ENCODE measurements around the gene SURF6. TPM values are rescaled to one million over a fixed set of nuclear protein-coding genes. Genes with fewer than 3 reads are reported as not detected.

SURF6 gene
- total RNA-seq, 2 experiments from 2014 or later: 19.2 to 27.8 TPM

- H2AFZ ChIP-seq (ENCODE audit: low read length): no peak overlapping the region
- peaks cover 38% of the 10 kb centered on the region for H3K4me1 ChIP-seq (ENCODE audit: insufficient read depth, low read length, poor library complexity, severe bottlenecking)
- DNase-seq (ENCODE audit: low spot score): peak; percentile 62
Observed at GRCh38 chr9:133355881-133356357, 19.9 kb upstream of the SURF6 start.

DNA sequence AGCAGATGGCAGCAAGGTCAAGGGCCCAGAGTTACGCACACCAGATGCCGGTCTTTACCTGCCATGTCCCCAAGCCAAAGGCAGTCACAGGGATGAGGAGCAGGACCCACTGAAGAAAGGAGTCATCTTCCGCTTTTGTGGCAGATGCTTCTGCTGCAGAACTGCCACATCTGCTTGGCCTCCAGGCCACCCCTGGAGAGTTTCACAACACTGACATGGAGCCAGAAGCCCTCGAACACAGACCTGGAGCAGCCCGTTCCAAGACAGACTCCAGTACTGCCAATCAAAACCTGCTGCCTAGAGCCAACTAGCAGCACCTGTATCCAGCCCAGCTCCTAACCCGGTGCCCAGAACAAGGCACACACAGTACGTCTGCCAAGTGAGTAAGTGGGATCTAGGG lies 18.8 kb upstream of the SURF6 start:
- TF ChIP-seq, protein P1, sequence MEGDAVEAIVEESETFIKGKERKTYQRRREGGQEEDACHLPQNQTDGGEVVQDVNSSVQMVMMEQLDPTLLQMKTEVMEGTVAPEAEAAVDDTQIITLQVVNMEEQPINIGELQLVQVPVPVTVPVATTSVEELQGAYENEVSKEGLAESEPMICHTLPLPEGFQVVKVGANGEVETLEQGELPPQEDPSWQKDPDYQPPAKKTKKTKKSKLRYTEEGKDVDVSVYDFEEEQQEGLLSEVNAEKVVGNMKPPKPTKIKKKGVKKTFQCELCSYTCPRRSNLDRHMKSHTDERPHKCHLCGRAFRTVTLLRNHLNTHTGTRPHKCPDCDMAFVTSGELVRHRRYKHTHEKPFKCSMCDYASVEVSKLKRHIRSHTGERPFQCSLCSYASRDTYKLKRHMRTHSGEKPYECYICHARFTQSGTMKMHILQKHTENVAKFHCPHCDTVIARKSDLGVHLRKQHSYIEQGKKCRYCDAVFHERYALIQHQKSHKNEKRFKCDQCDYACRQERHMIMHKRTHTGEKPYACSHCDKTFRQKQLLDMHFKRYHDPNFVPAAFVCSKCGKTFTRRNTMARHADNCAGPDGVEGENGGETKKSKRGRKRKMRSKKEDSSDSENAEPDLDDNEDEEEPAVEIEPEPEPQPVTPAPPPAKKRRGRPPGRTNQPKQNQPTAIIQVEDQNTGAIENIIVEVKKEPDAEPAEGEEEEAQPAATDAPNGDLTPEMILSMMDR (conservative IDR thresholded peaks at IDR 0.05; ENCODE audit: low read length): no peak
- TF ChIP-seq EZH2phosphoT487 (IDR thresholded peaks at IDR 0.05; ENCODE audit: borderline replicate concordance, low read depth, low read length): no peak
- H3K36me3 ChIP-seq (ENCODE audit: insufficient read depth, low read length): peaks cover 59% of the 10 kb centered on the region
- peaks cover 5% of the 10 kb centered on the region; the same call in 1 of the 2 replicates for H4K20me1 ChIP-seq (ENCODE audit: insufficient read depth, low read length)

More at GRCh38 chr9:133355881-133356357, 19.9 kb upstream of the SURF6 start:
- Histone ChIP-seq H4K20me1 (ENCODE audit: insufficient read depth, low read length) (no peaks in the 10 kb centered on the region), H3K9me2 (ENCODE audit: insufficient read depth, low read length) (no peaks in the 10 kb centered on the region), H3K9me3 (ENCODE audit: low read length) (no peaks in the 10 kb centered on the region), H3K4me3 (ENCODE audit: low read depth, low read length, poor library complexity, severe bottlenecking) (peak overlapping the region; percentile 78), H3K27ac (ENCODE audit: low read depth, low read length, poor library complexity, severe bottlenecking) (peak overlapping the region; percentile 52), H3K79me2 (ENCODE audit: insufficient read depth, low read depth, low read length) (peaks cover 8% of the 10 kb centered on the region; the same call in 1 of the 2 replicates), H3K4me2 (ENCODE audit: low read length) (peak overlapping the region; percentile 80), H3K36me3 (ENCODE audit: insufficient read depth, low read length) (peaks cover 59% of the 10 kb centered on the region)
- TSS peak; percentile 51 for BruUV-seq (replicated peaks)
- intact Hi-C loops (cut with micrococcal nuclease; ENCODE audit: unreplicated experiment): loop anchor here (1.0 to 5.0 kb wide), 2 partner anchors 20 to 106 kb away; partner anchors contain the start of genes STKLD1 and SURF4
- TF ChIP-seq EZH2phosphoT487 (IDR thresholded peaks at IDR 0.05; ENCODE audit: borderline replicate concordance, low read depth, low read length): no peak
- TF ChIP-seq, protein P1 (conservative IDR thresholded peaks at IDR 0.05; ENCODE audit: low read length): 0 out of 2 replicates have a peak, but pooled peaks have one; percentile 22
- ChIA-PET POLR2A (interaction anchor here (0.7 to 1.4 kb wide), 3 partner anchors 16 to 696 kb away, joined by 3 to 6 read pairs (median 3); no protein-coding TSS in a partner anchor), CTCF (ENCODE audit: unreplicated experiment) (no interaction called here)

DNA sequence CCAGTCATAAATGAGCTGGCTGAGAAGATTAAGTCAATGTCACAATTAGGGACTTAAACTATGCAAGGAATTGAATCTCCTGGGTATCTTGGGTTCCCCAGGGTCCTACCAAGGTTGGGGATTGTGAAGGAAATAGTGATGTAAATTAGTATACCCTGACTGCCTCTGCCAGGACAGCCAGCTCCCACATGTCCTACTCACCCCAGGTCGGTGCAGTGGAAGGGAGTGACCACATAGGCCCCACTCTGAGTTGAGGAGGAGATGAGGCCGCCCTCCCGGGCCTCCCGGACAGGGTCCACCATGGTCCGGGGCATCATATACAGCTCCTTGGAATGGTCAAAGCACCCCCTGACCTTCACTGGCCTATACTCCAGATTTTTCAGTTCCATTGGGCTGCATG lies 17.6 kb upstream of the SURF6 start:
- Histone ChIP-seq H3K9me2 (ENCODE audit: insufficient read depth, low read length) (no peaks in the 10 kb centered on the region), H3K4me3 (ENCODE audit: low read depth, low read length, poor library complexity, severe bottlenecking) (no peak overlapping the region), H3K27ac (ENCODE audit: low read depth, low read length, poor library complexity, severe bottlenecking) (peak overlapping the region; percentile 37), H4K20me1 (ENCODE audit: insufficient read depth, low read length) (peaks cover 17% of the 10 kb centered on the region), H3K79me2 (ENCODE audit: insufficient read depth, low read depth, low read length) (peaks cover 29% of the 10 kb centered on the region), H3K4me1 (ENCODE audit: insufficient read depth, low read length, poor library complexity, severe bottlenecking) (peaks cover 56% of the 10 kb centered on the region), H3K4me2 (ENCODE audit: low read length) (peak overlapping the region; percentile 18; the same call in 1 of the 2 replicates), H2AFZ (ENCODE audit: low read length) (no peak overlapping the region), H3K36me3 (ENCODE audit: insufficient read depth, low read length) (peaks cover 62% of the 10 kb centered on the region), H3K9me3 (ENCODE audit: low read length) (no peaks in the 10 kb centered on the region)
- DNase-seq (ENCODE audit: low spot score): no peak
- intact Hi-C loops (cut with micrococcal nuclease; ENCODE audit: unreplicated experiment): loop anchor here (5.0 kb wide), 1 partner anchor 124 kb away; the partner anchor contains the start of gene SLC2A6
- POLR2A ChIA-PET: interaction anchor here (1.9 kb wide), 1 partner anchor 21 kb away, joined by 4 read pairs; no protein-coding TSS in a partner anchor
- TF ChIP-seq EZH2phosphoT487 (IDR thresholded peaks at IDR 0.05; ENCODE audit: borderline replicate concordance, low read depth, low read length): no peak
- TF ChIP-seq, protein P1 (conservative IDR thresholded peaks at IDR 0.05; ENCODE audit: low read length): no peak
- BruUV-seq (replicated peaks): no TSS peak
- CTCF ChIA-PET (ENCODE audit: unreplicated experiment): no interaction called here

More for the DNA sequence above, 18.8 kb upstream of the SURF6 start:
- H3K27ac ChIP-seq (ENCODE audit: low read depth, low read length, poor library complexity, severe bottlenecking): no peak overlapping the region
- intact Hi-C loops (cut with micrococcal nuclease; ENCODE audit: unreplicated experiment): loop anchor here (5.0 kb wide), 2 partner anchors 108 to 123 kb away; partner anchors contain the start of gene SLC2A6
- ChIA-PET CTCF (ENCODE audit: unreplicated experiment) (no interaction called here), POLR2A (interaction anchor here (1.2 to 1.9 kb wide), 3 partner anchors 14 to 106 kb away, joined by 3 to 6 read pairs (median 4); no protein-coding TSS in a partner anchor)
- no peak overlapping the region for H2AFZ ChIP-seq (ENCODE audit: low read length)
- H3K4me2 ChIP-seq (ENCODE audit: low read length): peak overlapping the region; percentile 80
- H3K4me3 ChIP-seq (ENCODE audit: low read depth, low read length, poor library complexity, severe bottlenecking): peak overlapping the region; percentile 78
- H3K79me2 ChIP-seq (ENCODE audit: insufficient read depth, low read depth, low read length): peaks cover 17% of the 10 kb centered on the region; the same call in 1 of the 2 replicates
- no peaks in the 10 kb centered on the region for H3K9me2 ChIP-seq (ENCODE audit: insufficient read depth, low read length)
- no TSS peak for BruUV-seq (replicated peaks)
- DNase-seq (ENCODE audit: low spot score): no peak
- no peaks in the 10 kb centered on the region for H3K9me3 ChIP-seq (ENCODE audit: low read length)
- peaks cover 49% of the 10 kb centered on the region for H3K4me1 ChIP-seq (ENCODE audit: insufficient read depth, low read length, poor library complexity, severe bottlenecking)

All from OCI-LY7 (cell line).